Activated T-helper 1 cell treated with anti-CD3 and anti-CD28 coated beads, Interleukin-12 subunit alpha, Interleukin-12 subunit beta, Interleukin-2, Interleukin-4 antibody, amounts not matched to agents 30 ng/mL and 10 ng/mL and 1 ng/mL, durations not matched to agents 14 hours and 24 hours and 36 hours (primary cell): ENCODE measurements around the gene ZNF639. TPM values are rescaled to one million over a fixed set of nuclear protein-coding genes. Genes with fewer than 3 reads are reported as not detected.
"Not testable (repeated sequence)": the region's sequence is repeated elsewhere in the genome, so short reads cannot be mapped to it uniquely, and the experiment has no call there.

Source experiments
- DNase-seq: peaks from one replicate; pipeline ENCODE4 v3.0.0; 2021; ENCODE audit warnings: low spot score
- H3K27ac Mint-ChIP-seq: one replicate; pipeline ENCODE4 v1.8.0; 2021; ENCODE audit warnings: mild to moderate bottlenecking, mixed read lengths
- H3K27me3 Mint-ChIP-seq: one replicate; pipeline ENCODE4 v1.8.0; 2022; ENCODE audit warnings: mild to moderate bottlenecking, moderate library complexity, mixed read lengths; ENCODE audit not compliant: insufficient read depth
- H3K36me3 Mint-ChIP-seq: one replicate; pipeline ENCODE4 v1.8.0; 2021; ENCODE audit warnings: low read depth, mixed read lengths
- H3K4me1 Mint-ChIP-seq: one replicate; pipeline ENCODE4 v1.8.0; 2021; ENCODE audit warnings: low read depth, mixed read lengths
- H3K4me3 Mint-ChIP-seq: one replicate; pipeline ENCODE4 v1.8.0; 2021; ENCODE audit warnings: mild to moderate bottlenecking, moderate library complexity, mixed read lengths
- H3K9me3 Mint-ChIP-seq: one replicate; pipeline ENCODE4 v1.8.0; 2021; ENCODE audit warnings: mixed read lengths
- intact Hi-C: fragments of 100-400 bp; cut with micrococcal nuclease; formaldehyde crosslinking; loops from one replicate; pipeline ENCODE4 v1.15.1; 2024
- total RNA-seq: library from RNA; stranded (reverse); gene quantifications from 2 replicates; pipeline ENCODE4 v1.2.3, GENCODE V29; 2022

Gene ZNF639, protein sequence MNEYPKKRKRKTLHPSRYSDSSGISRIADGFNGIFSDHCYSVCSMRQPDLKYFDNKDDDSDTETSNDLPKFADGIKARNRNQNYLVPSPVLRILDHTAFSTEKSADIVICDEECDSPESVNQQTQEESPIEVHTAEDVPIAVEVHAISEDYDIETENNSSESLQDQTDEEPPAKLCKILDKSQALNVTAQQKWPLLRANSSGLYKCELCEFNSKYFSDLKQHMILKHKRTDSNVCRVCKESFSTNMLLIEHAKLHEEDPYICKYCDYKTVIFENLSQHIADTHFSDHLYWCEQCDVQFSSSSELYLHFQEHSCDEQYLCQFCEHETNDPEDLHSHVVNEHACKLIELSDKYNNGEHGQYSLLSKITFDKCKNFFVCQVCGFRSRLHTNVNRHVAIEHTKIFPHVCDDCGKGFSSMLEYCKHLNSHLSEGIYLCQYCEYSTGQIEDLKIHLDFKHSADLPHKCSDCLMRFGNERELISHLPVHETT
- total RNA-seq, result 36.2 and 37.0 TPM in 2 replicates

DNA sequence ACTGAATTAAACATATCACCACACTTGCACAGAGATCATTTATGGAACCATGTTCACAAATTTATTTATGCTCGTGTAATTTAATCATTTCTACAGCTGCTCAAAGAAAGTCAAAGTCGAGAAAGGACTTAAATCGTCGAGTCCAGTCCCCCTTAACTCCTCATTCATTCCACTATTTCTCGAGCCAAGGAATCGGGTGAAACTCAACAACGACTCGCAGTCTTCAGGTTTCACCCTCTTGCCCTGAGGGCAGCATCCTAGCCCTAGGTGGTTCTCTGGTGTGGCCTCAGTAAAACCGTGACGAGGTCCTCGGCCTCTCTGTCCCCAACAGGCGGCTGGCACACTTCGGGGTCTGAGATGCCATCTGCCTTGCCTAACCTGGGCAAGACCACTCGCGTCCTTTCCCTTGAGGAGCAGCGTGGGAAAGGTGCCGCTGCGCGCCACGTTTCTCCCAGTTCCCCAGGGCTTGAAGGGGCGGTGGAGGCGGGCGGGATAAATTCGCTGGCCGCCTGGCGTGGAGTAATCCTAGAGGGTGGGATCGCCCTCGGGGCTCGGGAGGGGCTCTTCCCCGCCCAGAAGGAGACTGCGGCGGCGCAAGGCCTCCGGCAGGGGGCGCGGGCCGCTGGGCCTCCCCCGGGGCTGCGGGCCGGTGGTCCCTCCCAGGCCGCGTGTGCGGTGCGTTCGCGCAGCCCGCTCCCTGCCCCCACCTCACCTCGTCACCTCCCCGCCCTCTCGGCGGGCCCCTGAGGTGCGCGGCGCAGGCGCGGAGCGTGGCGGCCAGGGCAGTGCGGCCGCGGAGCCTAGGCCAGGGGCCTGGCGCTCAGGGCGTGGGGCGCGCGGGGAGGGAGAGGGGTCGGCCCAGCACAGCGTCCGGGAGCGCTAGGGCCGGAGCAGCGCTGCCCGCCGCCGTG lies at the start of gene ZNF639:
ZNF639 (plus strand) TSS at position 746 of the 911 bp plus-strand sequence. CDS start 5,263 bp downstream, outside the sequence.
- H3K27ac Mint-ChIP-seq, result peak within 1 kb of the TSS; percentile 92
- peaks cover 16% of the 10 kb centered on the region for H3K27me3 Mint-ChIP-seq
- H3K36me3 Mint-ChIP-seq, result peaks cover 4% of the 10 kb centered on the region
- no peaks in the 10 kb centered on the region for H3K9me3 Mint-ChIP-seq
- peak; percentile 78 for DNase-seq
- peaks cover 32% of the 10 kb centered on the region for H3K4me1 Mint-ChIP-seq
- intact Hi-C loops, result loop anchor here (1.0 to 5.0 kb wide), 8 partner anchors 128 to 1280 kb away; partner anchors contain the start of genes ACTL6A, GNB4, TTC14 and USP13
- peak within 1 kb of the TSS; percentile 90 for H3K4me3 Mint-ChIP-seq

DNA sequence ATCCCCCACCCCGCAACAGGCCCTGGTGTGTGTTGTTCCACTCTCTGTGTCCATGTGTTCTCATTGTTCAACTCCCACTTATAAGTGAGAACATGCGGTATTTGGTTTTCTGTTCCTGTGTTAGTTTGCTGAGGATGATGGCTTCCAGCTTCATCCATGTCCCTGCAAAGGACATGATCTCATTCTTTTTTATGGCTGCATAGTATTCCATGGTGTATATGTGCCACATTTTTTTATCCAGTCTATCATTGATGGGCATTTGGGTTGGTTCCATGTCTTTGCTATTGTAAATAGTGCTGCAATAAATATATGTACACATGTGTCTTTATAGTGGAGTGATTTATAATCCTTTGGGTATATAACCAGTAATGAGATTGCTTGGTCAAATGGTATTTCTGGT lies 48.4 kb upstream of the ZNF639 start:
- H3K36me3 Mint-ChIP-seq, H3K4me1 Mint-ChIP-seq, H3K4me3 Mint-ChIP-seq, intact Hi-C loops, H3K27ac Mint-ChIP-seq, H3K9me3 Mint-ChIP-seq, DNase-seq: not testable (repeated sequence)
- H3K27me3 Mint-ChIP-seq, result peaks cover 14% of the 10 kb centered on the region

DNA sequence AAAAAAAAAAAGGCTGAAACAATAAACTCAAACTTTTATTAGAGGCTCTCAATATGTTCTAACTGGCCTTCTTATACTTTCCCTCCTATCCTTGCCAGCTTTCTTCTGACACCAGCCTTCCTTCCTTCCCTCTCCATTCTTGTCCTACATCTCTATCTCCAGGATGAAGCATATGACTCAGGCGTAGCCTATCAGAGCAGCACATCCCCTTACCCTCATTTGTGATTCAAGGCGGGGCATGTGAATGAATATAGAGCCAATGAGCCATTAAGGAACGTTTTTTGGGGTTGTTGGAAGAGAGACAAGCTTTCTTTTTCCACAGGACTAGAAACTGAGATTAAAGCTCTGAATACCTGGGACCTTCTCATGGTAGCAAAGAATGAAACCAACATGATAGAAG lies 46.8 kb upstream of the ZNF639 start:
- Mint-ChIP-seq H3K9me3 (no peaks in the 10 kb centered on the region), H3K36me3 (no peaks in the 10 kb centered on the region), H3K27me3 (peaks cover 14% of the 10 kb centered on the region), H3K4me1 (no peaks in the 10 kb centered on the region), H3K27ac (no peak overlapping the region), H3K4me3 (no peak overlapping the region)
- DNase-seq, result no peak
- intact Hi-C loops, result no loop called here

DNA sequence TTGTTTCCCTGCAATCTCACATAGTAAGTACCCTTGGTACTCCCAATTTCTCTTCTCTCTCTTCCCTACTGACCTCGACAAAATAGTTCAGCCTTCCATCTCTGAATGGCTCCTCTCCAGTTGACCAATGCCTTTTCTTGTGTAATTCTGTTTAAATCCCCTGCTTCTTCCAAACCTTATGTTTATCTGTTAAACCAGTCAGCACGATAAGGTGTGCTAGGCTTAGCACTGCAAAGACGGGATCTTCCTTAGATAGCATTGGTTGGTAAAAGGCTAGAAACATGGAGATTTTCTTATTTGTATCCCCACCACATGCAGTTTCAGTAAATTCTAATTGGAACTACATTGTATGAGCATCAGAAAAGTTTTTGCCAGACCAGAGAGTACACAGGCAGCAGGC lies 46.1 kb upstream of the ZNF639 start:
- H3K36me3 Mint-ChIP-seq, result no peaks in the 10 kb centered on the region
- no peak overlapping the region for H3K4me3 Mint-ChIP-seq
- no peaks in the 10 kb centered on the region for H3K4me1 Mint-ChIP-seq
- intact Hi-C loops, result no loop called here
- H3K27ac Mint-ChIP-seq, result no peak overlapping the region
- no peak for DNase-seq
- peaks cover 14% of the 10 kb centered on the region for H3K27me3 Mint-ChIP-seq
- no peaks in the 10 kb centered on the region for H3K9me3 Mint-ChIP-seq

DNA sequence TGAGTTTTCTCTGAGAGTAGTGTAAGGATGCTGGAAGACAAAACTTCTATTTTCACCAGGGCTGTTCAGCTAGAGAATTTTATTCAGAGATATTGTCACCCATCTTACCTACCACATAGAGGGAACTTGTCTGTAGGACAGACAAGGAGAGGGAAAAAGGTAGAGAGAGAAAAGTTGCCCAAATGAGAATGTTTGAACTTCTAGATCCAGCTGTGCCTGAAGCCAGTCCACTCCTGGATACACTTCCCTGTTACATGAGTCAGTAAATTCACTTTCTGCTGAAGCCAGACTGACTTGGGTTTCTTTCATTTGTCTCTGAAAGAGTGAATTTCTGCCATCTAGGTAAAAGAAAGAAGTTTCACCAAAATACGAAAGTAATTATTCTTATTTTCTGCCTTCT lies 44.7 kb upstream of the ZNF639 start:
- H3K4me3 Mint-ChIP-seq, result no peak overlapping the region
- peaks cover 17% of the 10 kb centered on the region for H3K27me3 Mint-ChIP-seq
- no peaks in the 10 kb centered on the region for H3K4me1 Mint-ChIP-seq
- no peaks in the 10 kb centered on the region for H3K36me3 Mint-ChIP-seq
- no peaks in the 10 kb centered on the region for H3K9me3 Mint-ChIP-seq
- intact Hi-C loops, result no loop called here
- H3K27ac Mint-ChIP-seq, result no peak overlapping the region
- no peak for DNase-seq

DNA sequence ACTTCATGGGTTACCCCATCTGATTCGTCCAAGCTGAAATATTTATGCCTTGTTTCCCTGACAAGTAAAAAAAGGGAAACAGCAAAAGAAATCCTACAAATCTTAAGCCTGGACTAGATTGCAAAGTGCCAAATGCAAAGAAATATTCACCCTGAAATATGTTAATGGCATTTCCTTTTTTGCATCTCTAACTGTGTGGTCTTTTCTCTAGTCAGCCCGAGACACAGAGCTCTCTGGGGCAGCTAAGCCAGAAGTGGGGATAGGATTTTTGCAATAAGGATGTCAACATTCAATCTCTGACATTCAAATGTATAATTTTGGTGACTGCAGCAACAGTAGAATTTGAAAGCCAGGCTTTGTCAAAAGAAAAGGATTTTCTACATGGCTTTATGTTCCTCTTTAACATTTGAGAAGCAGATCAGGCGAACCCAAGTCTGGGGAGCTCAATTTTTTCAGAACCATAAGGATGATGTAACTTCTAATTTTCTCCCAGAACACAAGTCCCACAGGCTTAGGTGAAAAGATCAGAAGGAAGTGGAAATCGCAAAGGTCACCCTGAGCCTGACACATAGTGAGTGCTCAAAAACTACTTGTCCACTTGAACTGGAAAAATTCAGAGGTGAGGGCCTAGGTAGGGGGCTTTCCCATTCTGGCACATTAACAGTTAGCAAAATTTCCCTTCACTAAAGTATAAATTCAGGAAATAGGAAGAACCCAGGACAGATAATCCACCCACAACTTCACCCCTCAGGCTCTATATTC lies 43.7 kb upstream of the ZNF639 start:
- Mint-ChIP-seq H3K4me1 (no peaks in the 10 kb centered on the region), H3K27me3 (peaks cover 24% of the 10 kb centered on the region), H3K4me3 (no peak overlapping the region), H3K9me3 (no peaks in the 10 kb centered on the region), H3K27ac (no peak overlapping the region), H3K36me3 (no peaks in the 10 kb centered on the region)
- DNase-seq, result no peak
- intact Hi-C loops, result no loop called here

DNA sequence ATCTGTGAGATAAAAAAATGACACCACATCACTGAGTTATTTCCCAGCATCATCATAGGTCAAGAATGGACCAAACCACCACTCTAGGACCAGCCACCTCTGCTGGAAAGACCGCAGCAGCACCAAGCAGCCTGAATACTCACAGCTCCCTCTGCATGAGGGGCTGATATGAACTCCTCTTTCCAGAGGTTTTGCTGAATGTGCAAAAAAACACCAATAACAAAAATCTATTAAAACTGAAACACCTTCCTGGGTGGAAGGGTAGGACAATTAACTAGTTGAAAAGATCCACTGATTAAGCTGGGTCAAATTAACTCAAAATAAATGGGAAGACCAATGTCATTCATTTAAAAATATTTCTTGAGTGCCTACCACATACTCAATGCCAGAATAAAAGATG lies 43.0 kb upstream of the ZNF639 start:
- intact Hi-C loops, result no loop called here
- DNase-seq, result no peak
- H3K27me3 Mint-ChIP-seq, result peaks cover 24% of the 10 kb centered on the region
- H3K4me1 Mint-ChIP-seq, result no peaks in the 10 kb centered on the region
- H3K4me3 Mint-ChIP-seq, result no peak overlapping the region
- no peaks in the 10 kb centered on the region for H3K36me3 Mint-ChIP-seq
- no peak overlapping the region for H3K27ac Mint-ChIP-seq
- H3K9me3 Mint-ChIP-seq, result no peaks in the 10 kb centered on the region

DNA sequence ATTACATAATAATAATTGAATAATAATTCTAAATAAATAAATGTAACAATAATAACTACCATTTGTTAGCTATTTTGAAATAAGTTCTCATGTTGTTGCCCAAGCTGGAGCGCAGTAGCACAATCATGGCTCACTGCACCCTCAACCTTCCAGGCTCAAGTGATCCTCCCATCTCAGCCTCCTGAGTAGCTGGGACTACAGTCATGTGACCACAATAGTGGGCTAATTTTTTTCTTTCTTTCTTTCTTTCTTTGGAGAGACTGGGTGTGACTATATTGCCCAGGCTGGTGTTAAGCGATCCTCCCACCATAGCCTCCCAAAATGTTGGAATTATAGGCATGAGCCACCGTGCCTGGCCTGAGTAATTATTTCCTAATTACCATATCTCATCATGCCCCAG lies 41.0 kb upstream of the ZNF639 start:
- Mint-ChIP-seq H3K4me3 (no peak overlapping the region), H3K4me1 (no peaks in the 10 kb centered on the region), H3K27ac (no peak overlapping the region), H3K27me3 (peaks cover 19% of the 10 kb centered on the region), H3K36me3 (no peaks in the 10 kb centered on the region), H3K9me3 (no peaks in the 10 kb centered on the region)
- intact Hi-C loops, result no loop called here
- no peak for DNase-seq

DNA sequence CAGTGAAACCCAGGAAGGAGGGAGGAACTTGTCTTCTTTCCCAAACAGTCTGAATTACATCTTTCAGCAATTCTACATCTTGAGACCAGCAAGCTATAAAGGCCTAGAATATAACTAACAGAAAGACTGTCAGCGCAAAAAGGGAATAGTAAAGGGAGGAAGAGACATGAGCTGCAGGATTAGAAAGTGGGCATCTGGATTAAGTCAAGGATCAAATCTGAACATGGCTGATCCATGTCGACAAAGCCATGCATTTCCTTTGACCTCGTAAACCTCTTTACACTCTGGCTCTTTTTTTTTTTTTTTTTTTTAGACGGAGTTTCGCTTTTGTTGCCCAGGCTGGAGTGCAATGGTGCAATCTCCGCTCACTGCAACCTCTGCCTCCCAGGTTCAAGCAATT lies 36.5 kb upstream of the ZNF639 start:
- no peak overlapping the region for H3K4me3 Mint-ChIP-seq
- H3K9me3 Mint-ChIP-seq, result no peaks in the 10 kb centered on the region
- peaks cover 13% of the 10 kb centered on the region for H3K27me3 Mint-ChIP-seq
- no peaks in the 10 kb centered on the region for H3K4me1 Mint-ChIP-seq
- intact Hi-C loops, result no loop called here
- DNase-seq, result no peak
- no peaks in the 10 kb centered on the region for H3K36me3 Mint-ChIP-seq
- H3K27ac Mint-ChIP-seq, result no peak overlapping the region

DNA sequence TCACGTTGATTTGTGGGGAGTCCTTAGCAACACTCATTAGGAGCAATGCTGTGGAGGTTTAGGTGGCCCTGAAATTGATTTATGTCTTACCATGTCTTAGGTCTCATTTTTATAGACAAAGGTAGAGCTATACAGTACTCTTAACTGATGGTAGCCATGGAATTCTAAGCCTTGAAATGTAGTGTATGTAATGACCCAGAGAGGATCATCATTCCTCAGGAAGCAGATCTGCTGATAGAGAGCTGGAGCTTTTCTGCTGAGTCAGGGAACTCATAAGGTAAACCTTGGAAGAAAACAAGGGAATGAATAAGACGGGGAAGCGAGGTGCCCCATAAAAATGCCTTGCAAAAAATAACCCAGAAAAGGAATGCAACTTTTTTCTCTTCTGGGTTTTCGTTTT lies 34.0 kb upstream of the ZNF639 start:
- Mint-ChIP-seq H3K4me3 (no peak overlapping the region), H3K27ac (no peak overlapping the region), H3K9me3 (no peaks in the 10 kb centered on the region), H3K36me3 (no peaks in the 10 kb centered on the region), H3K4me1 (no peaks in the 10 kb centered on the region), H3K27me3 (peaks cover 2% of the 10 kb centered on the region)
- intact Hi-C loops, result no loop called here
- DNase-seq, result no peak

DNA sequence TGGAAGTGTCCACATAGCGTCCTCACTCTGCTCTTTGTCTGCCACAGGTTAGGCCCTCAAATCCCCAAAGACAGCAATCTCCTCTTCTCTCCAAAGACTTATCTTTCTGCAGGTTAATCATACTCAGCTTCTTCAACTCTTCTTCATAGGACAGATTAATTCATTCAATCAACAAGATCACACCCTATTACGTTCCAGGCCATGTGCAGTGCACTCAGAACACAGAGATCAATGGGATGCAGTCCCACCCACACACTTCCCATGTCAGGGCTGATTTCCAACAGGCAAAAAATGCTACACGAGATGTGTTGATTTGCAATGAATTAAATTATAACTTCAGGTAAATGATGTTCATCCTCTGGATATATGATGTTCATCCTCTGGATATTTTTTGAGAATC lies 33.5 kb upstream of the ZNF639 start:
- no peak overlapping the region for H3K27ac Mint-ChIP-seq
- no peak overlapping the region for H3K4me3 Mint-ChIP-seq
- DNase-seq, result no peak
- H3K36me3 Mint-ChIP-seq, result no peaks in the 10 kb centered on the region
- intact Hi-C loops, result no loop called here
- H3K27me3 Mint-ChIP-seq, result no peaks in the 10 kb centered on the region
- no peaks in the 10 kb centered on the region for H3K4me1 Mint-ChIP-seq
- no peaks in the 10 kb centered on the region for H3K9me3 Mint-ChIP-seq

DNA sequence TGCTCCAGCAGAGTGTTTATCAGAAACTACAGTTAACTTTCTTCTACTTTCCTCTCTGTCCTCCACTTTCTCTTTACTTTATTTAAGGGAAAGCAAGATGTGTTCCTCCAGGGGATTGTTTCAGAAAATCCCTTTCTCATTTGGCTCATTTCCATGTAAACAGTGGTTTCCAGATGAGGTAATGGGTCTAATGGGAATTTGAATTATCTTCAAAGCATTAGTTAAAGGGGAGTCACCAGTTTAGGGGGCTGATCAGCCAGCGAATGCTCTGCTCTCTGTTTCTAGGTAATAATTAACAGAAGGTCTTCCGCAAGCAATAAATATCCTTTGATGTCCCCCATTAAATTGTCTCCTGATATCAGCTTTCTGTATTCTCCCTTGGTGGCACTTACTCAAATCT lies 30.4 kb upstream of the ZNF639 start:
- Mint-ChIP-seq H3K27me3 (peaks cover 13% of the 10 kb centered on the region), H3K27ac (no peak overlapping the region), H3K4me3 (no peak overlapping the region), H3K4me1 (no peaks in the 10 kb centered on the region), H3K9me3 (no peaks in the 10 kb centered on the region), H3K36me3 (no peaks in the 10 kb centered on the region)
- intact Hi-C loops, result no loop called here
- DNase-seq, result no peak
